Measurements from ENCODE around the gene ZC3H8. TPM values are rescaled to one million over a fixed set of nuclear protein-coding genes. Genes with fewer than 3 reads are reported as not detected.

The ZC3H8 gene
- total RNA-seq, 1 donor from 2014 or later: 7.5 TPM

DNA sequence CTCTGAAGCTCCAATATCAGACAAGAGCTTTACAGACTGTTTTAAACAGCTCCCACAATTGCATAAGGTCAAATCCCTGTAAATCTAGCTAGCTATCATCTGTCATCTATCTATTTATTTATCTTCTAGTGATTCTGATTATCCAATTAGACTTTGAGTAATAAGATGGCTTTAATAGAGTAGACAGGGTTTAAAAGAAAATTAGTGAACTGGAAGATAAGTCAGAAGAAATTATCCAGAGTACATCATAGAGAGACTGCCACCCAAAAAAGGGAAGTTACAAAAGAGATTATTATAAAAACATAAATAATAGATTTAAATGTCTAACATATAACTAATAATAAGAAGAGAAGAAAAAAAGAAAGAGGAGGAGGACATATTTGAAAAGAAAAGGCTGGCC lies 8.0 kb upstream of the ZC3H8 start:
- no peaks in the 10 kb centered on the region for H3K4me1 Mint-ChIP-seq (ENCODE audit: low read depth, unreplicated experiment)
- no peak overlapping the region for H3K4me2 ChIP-seq (ENCODE audit: low read length)
- no peaks in the 10 kb centered on the region for H3K79me2 ChIP-seq (ENCODE audit: insufficient read depth, low read length)
- no peaks in the 10 kb centered on the region for H3K36me3 ChIP-seq (ENCODE audit: insufficient read depth, low read length)
- H3K27ac ChIP-seq (ENCODE audit: low read depth, low read length): no peak overlapping the region
- no peak overlapping the region for H3K9ac ChIP-seq (ENCODE audit: low read length)
- no peak for TF ChIP-seq EZH2 (IDR thresholded peaks at IDR 0.05; ENCODE audit: insufficient read depth, low read length)
- TF ChIP-seq, protein P1, sequence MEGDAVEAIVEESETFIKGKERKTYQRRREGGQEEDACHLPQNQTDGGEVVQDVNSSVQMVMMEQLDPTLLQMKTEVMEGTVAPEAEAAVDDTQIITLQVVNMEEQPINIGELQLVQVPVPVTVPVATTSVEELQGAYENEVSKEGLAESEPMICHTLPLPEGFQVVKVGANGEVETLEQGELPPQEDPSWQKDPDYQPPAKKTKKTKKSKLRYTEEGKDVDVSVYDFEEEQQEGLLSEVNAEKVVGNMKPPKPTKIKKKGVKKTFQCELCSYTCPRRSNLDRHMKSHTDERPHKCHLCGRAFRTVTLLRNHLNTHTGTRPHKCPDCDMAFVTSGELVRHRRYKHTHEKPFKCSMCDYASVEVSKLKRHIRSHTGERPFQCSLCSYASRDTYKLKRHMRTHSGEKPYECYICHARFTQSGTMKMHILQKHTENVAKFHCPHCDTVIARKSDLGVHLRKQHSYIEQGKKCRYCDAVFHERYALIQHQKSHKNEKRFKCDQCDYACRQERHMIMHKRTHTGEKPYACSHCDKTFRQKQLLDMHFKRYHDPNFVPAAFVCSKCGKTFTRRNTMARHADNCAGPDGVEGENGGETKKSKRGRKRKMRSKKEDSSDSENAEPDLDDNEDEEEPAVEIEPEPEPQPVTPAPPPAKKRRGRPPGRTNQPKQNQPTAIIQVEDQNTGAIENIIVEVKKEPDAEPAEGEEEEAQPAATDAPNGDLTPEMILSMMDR (IDR thresholded peaks at IDR 0.05; ENCODE audit: insufficient read depth, low read depth, low read length): no peak
- peaks cover 4% of the 10 kb centered on the region for H3K4me1 ChIP-seq (ENCODE audit: insufficient read depth, low read length)
- peaks cover 4% of the 10 kb centered on the region for H3K9me3 ChIP-seq (ENCODE audit: insufficient read depth, low read depth, low read length)
- no peaks in the 10 kb centered on the region for H4K20me1 ChIP-seq (ENCODE audit: insufficient read depth, low read length)
- DNase-seq (ENCODE audit: low read depth) (no peak), FAIRE-seq (no peak)
- H3K27me3 Mint-ChIP-seq (ENCODE audit: low read depth, unreplicated experiment): no peaks in the 10 kb centered on the region
- no peaks in the 10 kb centered on the region for H3K27me3 ChIP-seq (ENCODE audit: insufficient read depth, low read length)
- H2AFZ ChIP-seq (ENCODE audit: low read depth, low read length): no peak overlapping the region
- peaks cover 2% of the 10 kb centered on the region for H3K9me3 Mint-ChIP-seq (ENCODE audit: unreplicated experiment)
- no peaks in the 10 kb centered on the region for H3K36me3 Mint-ChIP-seq (ENCODE audit: low read depth, unreplicated experiment)
- H3K4me3 Mint-ChIP-seq (ENCODE audit: unreplicated experiment): no peak overlapping the region
- no peak overlapping the region for H3K4me3 ChIP-seq (ENCODE audit: insufficient read depth, low read depth, low read length)
- H3K27ac Mint-ChIP-seq (ENCODE audit: unreplicated experiment): no peak overlapping the region

DNA sequence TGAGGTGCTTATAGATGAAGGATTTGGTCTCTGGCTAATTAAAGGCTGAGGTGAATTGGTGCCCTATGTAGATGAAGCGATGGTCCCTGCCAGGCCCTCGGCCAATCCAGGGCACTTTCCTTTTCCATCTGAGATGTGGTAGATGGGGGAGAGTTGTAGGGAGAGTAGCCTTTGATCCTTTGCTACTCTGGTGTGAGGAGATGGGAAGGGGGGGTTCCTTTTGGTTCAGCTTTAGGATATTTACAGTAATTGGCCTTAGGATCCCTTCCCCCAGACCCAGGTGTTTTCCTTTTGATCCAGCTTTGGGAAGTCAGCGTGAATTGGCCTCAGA lies 5.4 kb upstream of the ZC3H8 start:
- Histone ChIP-seq H3K36me3 (ENCODE audit: insufficient read depth, low read length) (no peaks in the 10 kb centered on the region), H3K79me2 (ENCODE audit: insufficient read depth, low read length) (no peaks in the 10 kb centered on the region), H3K4me2 (ENCODE audit: low read length) (no peak overlapping the region), H3K9ac (ENCODE audit: low read length) (no peak overlapping the region), H3K27ac (ENCODE audit: low read depth, low read length) (no peak overlapping the region), H3K27me3 (ENCODE audit: insufficient read depth, low read length) (no peaks in the 10 kb centered on the region), H2AFZ (ENCODE audit: low read depth, low read length) (no peak overlapping the region), H3K4me3 (ENCODE audit: insufficient read depth, low read depth, low read length) (no peak overlapping the region), H3K9me3 (ENCODE audit: insufficient read depth, low read depth, low read length) (peaks cover 4% of the 10 kb centered on the region), H3K4me1 (ENCODE audit: insufficient read depth, low read length) (peaks cover 4% of the 10 kb centered on the region), H4K20me1 (ENCODE audit: insufficient read depth, low read length) (no peaks in the 10 kb centered on the region)
- Mint-ChIP-seq H3K27ac (ENCODE audit: unreplicated experiment) (no peak overlapping the region), H3K4me1 (ENCODE audit: low read depth, unreplicated experiment) (peaks cover 3% of the 10 kb centered on the region), H3K9me3 (ENCODE audit: unreplicated experiment) (peaks cover 2% of the 10 kb centered on the region), H3K27me3 (ENCODE audit: low read depth, unreplicated experiment) (no peaks in the 10 kb centered on the region), H3K36me3 (ENCODE audit: low read depth, unreplicated experiment) (no peaks in the 10 kb centered on the region), H3K4me3 (ENCODE audit: unreplicated experiment) (no peak overlapping the region)
- no peak for DNase-seq (ENCODE audit: low read depth)
- TF ChIP-seq EZH2 (IDR thresholded peaks at IDR 0.05; ENCODE audit: insufficient read depth, low read length): no peak
- TF ChIP-seq, protein P1 (IDR thresholded peaks at IDR 0.05; ENCODE audit: insufficient read depth, low read depth, low read length): no peak
- no peak for FAIRE-seq

DNA sequence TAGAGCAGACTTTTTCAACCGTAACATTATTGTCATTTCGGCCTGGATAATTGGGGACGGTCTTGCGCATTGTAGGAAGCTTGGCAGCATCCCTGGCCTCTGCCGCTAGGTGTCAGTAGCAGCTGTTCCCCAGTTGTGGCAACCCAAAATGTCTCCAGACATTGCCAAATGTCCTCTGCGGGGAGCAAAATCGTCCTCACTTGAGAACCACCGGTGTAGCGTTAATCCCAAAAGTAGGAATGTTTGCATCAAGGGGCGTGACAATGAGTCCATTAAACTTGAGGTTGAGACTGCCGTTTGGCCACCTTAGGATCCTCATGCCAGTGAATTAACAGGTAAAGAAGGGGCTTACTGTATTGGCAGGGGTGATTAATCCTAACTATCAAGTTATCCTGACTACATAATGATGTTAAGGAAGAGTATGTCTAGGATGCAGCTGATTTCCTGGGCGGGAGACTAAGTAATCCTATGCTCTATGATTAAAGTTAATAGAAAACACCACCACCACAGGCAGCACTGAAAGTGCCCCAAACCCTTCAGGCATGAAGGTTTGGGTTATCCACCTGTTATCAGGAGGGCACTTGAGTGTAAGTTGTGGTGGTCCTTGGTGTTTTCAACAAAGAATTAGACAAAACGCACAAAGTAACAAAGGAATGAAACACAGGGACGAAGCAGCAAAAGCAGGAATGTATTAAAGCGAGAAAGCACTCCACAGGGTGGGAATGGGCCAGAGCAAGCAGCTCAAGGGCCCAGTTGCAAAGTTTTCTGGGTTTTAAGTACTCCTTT lies 4.9 kb upstream of the ZC3H8 start:
- Histone ChIP-seq H3K79me2 (ENCODE audit: insufficient read depth, low read length) (no peaks in the 10 kb centered on the region), H3K9ac (ENCODE audit: low read length) (peak overlapping the region; percentile 23), H3K9me3 (ENCODE audit: insufficient read depth, low read depth, low read length) (peaks cover 4% of the 10 kb centered on the region), H3K36me3 (ENCODE audit: insufficient read depth, low read length) (no peaks in the 10 kb centered on the region), H2AFZ (ENCODE audit: low read depth, low read length) (peak overlapping the region; percentile 86), H3K27me3 (ENCODE audit: insufficient read depth, low read length) (no peaks in the 10 kb centered on the region), H3K4me2 (ENCODE audit: low read length) (peak overlapping the region; percentile 78), H4K20me1 (ENCODE audit: insufficient read depth, low read length) (no peaks in the 10 kb centered on the region), H3K4me3 (ENCODE audit: insufficient read depth, low read depth, low read length) (no peak overlapping the region), H3K27ac (ENCODE audit: low read depth, low read length) (no peak overlapping the region), H3K4me1 (ENCODE audit: insufficient read depth, low read length) (peaks cover 4% of the 10 kb centered on the region)
- Mint-ChIP-seq H3K4me3 (ENCODE audit: unreplicated experiment) (no peak overlapping the region), H3K4me1 (ENCODE audit: low read depth, unreplicated experiment) (peaks cover 3% of the 10 kb centered on the region), H3K36me3 (ENCODE audit: low read depth, unreplicated experiment) (no peaks in the 10 kb centered on the region), H3K9me3 (ENCODE audit: unreplicated experiment) (peaks cover 2% of the 10 kb centered on the region), H3K27ac (ENCODE audit: unreplicated experiment) (no peak overlapping the region), H3K27me3 (ENCODE audit: low read depth, unreplicated experiment) (no peaks in the 10 kb centered on the region)
- no peak for TF ChIP-seq EZH2 (IDR thresholded peaks at IDR 0.05; ENCODE audit: insufficient read depth, low read length)
- TF ChIP-seq, protein P1 (IDR thresholded peaks at IDR 0.05; ENCODE audit: insufficient read depth, low read depth, low read length): peak; percentile 99
- FAIRE-seq (no peak), DNase-seq (ENCODE audit: low read depth) (peak; percentile 44)

All from astrocyte (in vitro differentiated cells and primary cell).